ENCODE measurements around the gene PIK3R2.

The PIK3R2 gene

GRCh38 chr19:18119717-18120105 lies 33.3 kb upstream of the PIK3R2 start:
- TF ChIP-seq POLR2A (IDR thresholded peaks at IDR 0.05; ENCODE audit: extremely low read depth, insufficient read length) (no peak), MYC (IDR thresholded peaks at IDR 0.05; ENCODE audit: low read depth, low read length) (no peak), MAX (IDR thresholded peaks at IDR 0.05; ENCODE audit: low read depth, low read length) (no peak), CTCF (IDR thresholded peaks at IDR 0.05; ENCODE audit: low read depth, low read length) (no peak)
- no peak for DNase-seq (ENCODE audit: low read depth)
- H3K4me3 ChIP-seq (ENCODE audit: low read depth, low read length): no peak overlapping the region

- TF ChIP-seq CTCF (IDR thresholded peaks at IDR 0.05; ENCODE audit: low read depth, low read length) (no peak), POLR2A (IDR thresholded peaks at IDR 0.05; ENCODE audit: extremely low read depth, insufficient read length) (no peak), MAX (IDR thresholded peaks at IDR 0.05; ENCODE audit: low read depth, low read length) (no peak), MYC (IDR thresholded peaks at IDR 0.05; ENCODE audit: low read depth, low read length) (no peak)
- no peak overlapping the region for H3K4me3 ChIP-seq (ENCODE audit: low read depth, low read length)
- no peak for DNase-seq (ENCODE audit: low read depth)
Measured at GRCh38 chr19:18120127-18120526, 32.8 kb upstream of the PIK3R2 start.

- TF ChIP-seq POLR2A (IDR thresholded peaks at IDR 0.05; ENCODE audit: extremely low read depth, insufficient read length) (no peak), MAX (IDR thresholded peaks at IDR 0.05; ENCODE audit: low read depth, low read length) (no peak), CTCF (IDR thresholded peaks at IDR 0.05; ENCODE audit: low read depth, low read length) (no peak), MYC (IDR thresholded peaks at IDR 0.05; ENCODE audit: low read depth, low read length) (no peak)
- no peak overlapping the region for H3K4me3 ChIP-seq (ENCODE audit: low read depth, low read length)
- no peak for DNase-seq (ENCODE audit: low read depth)
Measured at GRCh38 chr19:18121166-18121565, 31.8 kb upstream of the PIK3R2 start.

GRCh38 chr19:18122424-18122823 lies 30.5 kb upstream of the PIK3R2 start:
- no peak overlapping the region for H3K4me3 ChIP-seq (ENCODE audit: low read depth, low read length)
- TF ChIP-seq CTCF (IDR thresholded peaks at IDR 0.05; ENCODE audit: low read depth, low read length) (no peak), POLR2A (IDR thresholded peaks at IDR 0.05; ENCODE audit: extremely low read depth, insufficient read length) (no peak), MAX (IDR thresholded peaks at IDR 0.05; ENCODE audit: low read depth, low read length) (no peak), MYC (IDR thresholded peaks at IDR 0.05; ENCODE audit: low read depth, low read length) (no peak)
- DNase-seq (ENCODE audit: low read depth): no peak

- no peak for DNase-seq (ENCODE audit: low read depth)
- no peak overlapping the region for H3K4me3 ChIP-seq (ENCODE audit: low read depth, low read length)
- no peak for TF ChIP-seq MYC (IDR thresholded peaks at IDR 0.05; ENCODE audit: low read depth, low read length)
- TF ChIP-seq CTCF (IDR thresholded peaks at IDR 0.05; ENCODE audit: low read depth, low read length): no peak
- no peak for TF ChIP-seq POLR2A (IDR thresholded peaks at IDR 0.05; ENCODE audit: extremely low read depth, insufficient read length)
- no peak for TF ChIP-seq MAX (IDR thresholded peaks at IDR 0.05; ENCODE audit: low read depth, low read length)
Measured at GRCh38 chr19:18122860-18123795, 29.8 kb upstream of the PIK3R2 start.

All from NB4 (cell line).